Measurements from ENCODE around the gene PROX2.

The PROX2 gene

GRCh38 chr14:74920281-74920680 is 44.3 kb upstream of the PROX2 start:
- DNase-seq (ENCODE audit: low read depth), result no peak
- no peak for TF ChIP-seq CTCF (conservative IDR thresholded peaks at IDR 0.05; ENCODE audit: low read depth, low read length)
- no peak overlapping the region for H3K4me3 ChIP-seq (ENCODE audit: low read length)

- no peak for DNase-seq (ENCODE audit: low read depth)
- TF ChIP-seq CTCF (conservative IDR thresholded peaks at IDR 0.05; ENCODE audit: low read depth, low read length), result no peak
- no peak overlapping the region for H3K4me3 ChIP-seq (ENCODE audit: low read length)
Observed at GRCh38 chr14:74919421-74920165, 43.6 kb upstream of the PROX2 start.

- no peak overlapping the region for H3K4me3 ChIP-seq (ENCODE audit: low read length)
- TF ChIP-seq CTCF (conservative IDR thresholded peaks at IDR 0.05; ENCODE audit: low read depth, low read length), result no peak
- DNase-seq (ENCODE audit: low read depth), result no peak
Observed at GRCh38 chr14:74918380-74918779, 42.4 kb upstream of the PROX2 start.

GRCh38 chr14:74917646-74918081 is 41.7 kb upstream of the PROX2 start:
- DNase-seq (ENCODE audit: low read depth), result no peak
- TF ChIP-seq CTCF (conservative IDR thresholded peaks at IDR 0.05; ENCODE audit: low read depth, low read length), result no peak
- no peak overlapping the region for H3K4me3 ChIP-seq (ENCODE audit: low read length)

GRCh38 chr14:74917178-74917543 is 41.2 kb upstream of the PROX2 start:
- no peak overlapping the region for H3K4me3 ChIP-seq (ENCODE audit: low read length)
- no peak for TF ChIP-seq CTCF (conservative IDR thresholded peaks at IDR 0.05; ENCODE audit: low read depth, low read length)
- DNase-seq (ENCODE audit: low read depth), result no peak

- TF ChIP-seq CTCF (conservative IDR thresholded peaks at IDR 0.05; ENCODE audit: low read depth, low read length), result no peak
- no peak for DNase-seq (ENCODE audit: low read depth)
- H3K4me3 ChIP-seq (ENCODE audit: low read length), result no peak overlapping the region
Observed at GRCh38 chr14:74915826-74916225, 39.9 kb upstream of the PROX2 start.

GRCh38 chr14:74915426-74915825 is 39.5 kb upstream of the PROX2 start:
- no peak overlapping the region for H3K4me3 ChIP-seq (ENCODE audit: low read length)
- no peak for DNase-seq (ENCODE audit: low read depth)
- no peak for TF ChIP-seq CTCF (conservative IDR thresholded peaks at IDR 0.05; ENCODE audit: low read depth, low read length)

Data from retinal pigment epithelial cell (primary cell).